DMS 273 treated with DMSO at 0.1 percent for 48 hours (cell line): ENCODE measurements around the gene RAP1GAP2.

Experiments used
- DNase-seq: peaks from one replicate; lab custom pipeline; 2025; lab: John Stamatoyannopoulos, UW

Gene RAP1GAP2

DNA sequence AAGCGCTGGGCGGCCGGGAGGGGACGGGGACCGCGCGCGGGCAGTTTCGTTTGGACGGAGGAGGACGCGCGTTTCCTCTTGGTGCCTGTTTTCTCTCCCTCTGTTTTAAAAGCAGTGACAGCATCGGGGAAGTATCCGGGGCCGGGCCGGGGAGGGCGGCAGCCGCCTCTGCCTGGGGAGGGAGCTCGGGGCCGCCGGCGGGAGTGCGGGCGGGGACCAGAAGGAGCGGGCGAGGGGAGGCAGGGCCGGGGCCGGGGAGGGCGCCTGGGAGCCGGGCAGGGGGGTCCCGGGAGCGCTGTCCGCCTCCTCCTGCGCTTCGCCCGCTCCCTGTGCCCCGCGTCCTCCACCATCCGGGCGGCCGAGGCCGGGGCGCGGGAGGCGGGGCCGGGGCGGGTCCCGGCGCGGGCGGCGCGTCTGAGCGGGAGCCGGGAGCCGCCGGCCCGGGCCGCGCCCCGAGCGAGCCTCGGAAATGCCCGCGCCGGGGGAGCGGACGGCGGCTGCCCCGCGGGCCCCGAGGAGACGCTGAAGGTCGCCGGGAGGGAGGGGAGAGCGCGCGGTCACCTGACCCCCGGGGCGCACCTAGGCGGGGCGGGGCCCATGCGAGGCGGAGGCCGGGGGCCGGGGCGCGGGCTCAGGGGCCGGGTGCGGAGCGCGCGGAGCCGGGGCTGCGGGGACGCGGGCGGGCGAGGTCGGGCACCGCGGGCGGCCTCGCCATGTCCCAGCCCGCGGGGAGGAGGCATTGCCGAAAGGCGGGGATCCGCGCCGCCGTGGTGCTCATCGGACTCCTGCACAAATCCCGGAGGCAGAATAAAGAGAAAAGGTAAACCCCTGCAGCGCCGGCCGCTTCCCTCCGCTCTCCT lies 57.3 kb downstream of the RAP1GAP2 start:
- DNase-seq = no peak

DNA sequence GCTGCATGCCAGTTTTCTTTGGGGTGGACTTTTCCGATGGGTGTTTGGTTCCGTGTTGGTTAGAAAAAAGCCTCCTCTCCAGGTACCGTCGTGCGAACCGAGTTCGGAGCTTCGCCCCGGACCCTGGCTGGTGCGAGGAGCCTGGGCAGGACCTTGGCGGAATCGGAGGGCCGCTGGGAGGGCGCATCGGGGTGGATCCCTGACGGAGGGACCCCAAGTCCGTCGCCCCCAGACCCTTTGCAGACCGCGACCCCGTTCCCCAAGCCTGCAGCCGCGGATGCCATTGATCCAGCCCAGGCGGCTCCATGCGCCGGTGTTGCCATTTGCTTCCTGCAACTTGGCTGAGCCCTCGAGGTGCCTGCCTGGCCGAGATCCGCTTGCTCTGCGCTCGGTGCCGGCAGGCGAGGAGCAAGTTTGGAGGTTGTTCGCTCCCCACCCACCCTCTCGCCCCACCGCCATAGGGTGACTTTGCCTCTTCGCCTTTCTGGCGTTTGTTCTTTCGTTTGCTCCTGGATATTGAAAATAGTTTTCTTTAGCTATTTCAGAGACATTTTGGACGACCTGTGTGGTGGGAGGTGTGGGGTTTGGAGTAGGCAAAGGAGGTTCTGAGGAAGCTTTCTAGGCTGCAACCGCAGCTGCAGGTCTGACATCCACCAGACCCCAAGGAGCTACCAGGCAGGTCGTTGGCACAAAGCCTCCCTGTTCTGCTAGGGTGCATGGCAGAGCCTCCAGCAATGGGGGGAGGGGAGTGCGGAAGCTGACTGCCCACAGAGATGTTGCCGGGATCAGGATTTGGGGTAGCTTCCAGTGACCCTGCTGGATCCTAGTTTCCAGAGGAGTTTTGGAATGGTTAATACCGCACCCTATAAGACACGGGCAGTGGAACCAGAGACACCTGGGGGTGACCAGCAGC lies 58.2 kb downstream of the RAP1GAP2 start:
- DNase-seq = no peak

DNA sequence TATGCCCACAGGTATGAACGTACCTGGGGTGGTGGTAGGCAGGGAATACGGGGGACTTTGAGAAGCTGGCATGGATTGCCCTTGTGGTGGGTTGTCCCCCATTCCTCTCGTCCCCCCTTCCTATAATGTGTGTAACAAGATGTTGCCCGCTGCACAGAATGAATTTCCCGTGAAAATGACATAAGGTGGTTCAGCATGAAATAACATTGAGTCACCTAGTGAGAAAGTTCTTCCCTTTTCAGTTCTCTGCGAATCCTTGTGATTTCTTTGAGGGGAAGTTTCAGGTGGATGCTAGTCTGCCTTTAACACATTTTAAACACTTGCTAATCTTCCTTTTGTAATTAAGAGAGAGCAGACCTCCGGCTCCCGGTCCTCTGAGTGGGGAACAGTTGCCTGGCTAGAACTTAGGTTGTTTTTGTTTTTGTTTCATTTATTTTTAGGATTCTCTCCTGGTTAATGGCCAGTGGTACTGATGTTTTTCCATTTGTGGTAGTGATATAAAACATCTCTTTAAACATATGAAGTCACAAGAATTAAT lies 58.9 kb downstream of the RAP1GAP2 start:
- no peak for DNase-seq

DNA sequence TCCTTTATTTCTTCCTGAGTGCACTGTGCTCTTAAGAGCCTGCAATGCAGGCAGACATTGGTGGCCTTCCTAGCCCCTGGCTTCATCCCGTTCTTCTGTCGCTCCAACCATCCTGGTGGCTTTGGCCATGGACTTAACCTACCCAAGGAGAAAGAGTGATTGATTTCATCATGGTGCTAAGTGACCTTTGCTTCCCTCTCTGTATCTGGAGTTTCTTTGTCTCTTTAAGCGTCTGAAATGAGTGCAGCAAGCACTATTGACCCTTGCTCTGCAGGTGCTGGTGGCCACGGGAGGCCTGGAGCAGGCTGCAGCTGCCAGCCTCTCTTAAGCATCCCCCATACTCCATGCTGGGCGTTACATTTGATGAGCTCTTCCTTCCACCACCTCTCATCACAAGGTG lies 60.5 kb downstream of the RAP1GAP2 start:
- DNase-seq = no peak

DNA sequence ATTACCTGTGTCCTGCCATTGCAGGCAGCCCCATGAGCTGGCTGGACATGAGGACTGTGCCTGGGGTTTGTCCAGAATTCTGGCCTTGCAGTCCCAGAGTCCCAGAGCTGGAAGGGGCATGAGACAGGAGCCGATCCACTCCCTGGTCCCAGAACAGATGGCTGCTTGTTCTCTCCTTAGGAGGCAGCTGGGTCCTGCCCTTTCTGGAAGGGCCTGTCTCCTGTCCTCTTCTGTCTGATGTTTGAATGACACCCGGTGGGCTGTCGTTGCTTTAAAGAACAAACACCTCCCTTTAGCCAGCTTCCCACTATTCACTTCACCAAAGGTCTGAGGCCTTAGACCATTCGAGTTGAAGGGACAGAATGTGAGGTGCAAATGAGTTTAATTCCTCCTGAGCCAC lies 63.8 kb downstream of the RAP1GAP2 start:
- DNase-seq = no peak

DNA sequence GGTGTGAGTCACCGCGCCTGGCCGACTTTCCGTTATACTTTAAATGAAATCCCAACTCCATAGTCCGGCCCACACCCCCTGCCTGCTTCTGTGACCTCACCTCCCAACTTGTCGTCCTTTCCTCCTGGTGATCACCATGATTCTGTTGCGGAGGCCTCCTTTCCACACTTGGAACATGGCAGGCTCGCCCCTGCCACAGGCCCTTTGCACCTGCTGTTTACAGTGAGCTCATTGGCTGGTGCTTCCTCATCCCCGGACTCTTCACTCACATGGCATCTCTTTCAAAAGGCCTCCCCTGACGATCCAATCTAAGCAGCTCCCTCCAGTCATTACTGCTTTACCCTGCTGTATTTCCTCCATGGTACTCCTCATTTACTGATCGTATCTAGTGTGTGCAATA lies 64.6 kb downstream of the RAP1GAP2 start:
- no peak for DNase-seq

DNA sequence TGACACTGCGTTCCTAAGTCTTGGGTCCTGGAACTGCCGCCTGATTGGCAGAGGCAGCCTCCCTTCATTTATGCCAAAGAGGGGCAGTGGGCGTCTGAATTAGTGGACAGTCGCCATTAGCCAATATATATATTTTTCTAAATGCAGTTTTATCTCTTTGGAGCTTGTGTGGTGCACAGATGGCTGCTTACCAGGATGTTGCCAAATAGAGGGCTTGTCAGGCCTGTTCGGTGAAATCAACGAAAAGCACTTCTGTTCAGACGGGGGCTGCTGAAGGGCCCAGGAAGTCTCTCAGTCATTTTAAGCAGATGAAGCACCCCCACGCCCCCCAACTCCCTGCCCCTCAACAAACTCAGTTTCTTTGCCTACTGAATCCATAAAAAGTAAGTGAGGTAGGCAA lies 66.0 kb downstream of the RAP1GAP2 start:
- no peak for DNase-seq

DNA sequence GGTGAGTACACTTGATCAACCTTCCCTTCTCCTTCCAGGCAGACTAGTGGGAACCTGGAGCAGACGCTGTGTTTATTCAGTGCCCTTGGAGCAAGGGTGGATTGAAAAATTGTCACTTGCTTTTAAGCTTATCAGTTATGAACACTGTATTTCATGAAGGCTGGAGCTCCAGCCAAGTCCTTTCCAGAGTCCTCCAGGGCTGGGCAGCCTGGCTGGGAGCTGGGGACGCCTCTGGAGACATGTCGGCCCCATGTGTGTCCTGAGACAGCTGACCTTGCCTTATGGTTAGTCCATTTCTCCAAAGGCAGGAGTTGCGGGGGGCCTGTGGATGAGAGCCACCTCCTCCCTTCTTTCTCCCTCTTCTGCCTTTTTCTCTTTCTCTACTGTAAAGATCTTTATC lies 67.0 kb downstream of the RAP1GAP2 start:
- no peak for DNase-seq

DNA sequence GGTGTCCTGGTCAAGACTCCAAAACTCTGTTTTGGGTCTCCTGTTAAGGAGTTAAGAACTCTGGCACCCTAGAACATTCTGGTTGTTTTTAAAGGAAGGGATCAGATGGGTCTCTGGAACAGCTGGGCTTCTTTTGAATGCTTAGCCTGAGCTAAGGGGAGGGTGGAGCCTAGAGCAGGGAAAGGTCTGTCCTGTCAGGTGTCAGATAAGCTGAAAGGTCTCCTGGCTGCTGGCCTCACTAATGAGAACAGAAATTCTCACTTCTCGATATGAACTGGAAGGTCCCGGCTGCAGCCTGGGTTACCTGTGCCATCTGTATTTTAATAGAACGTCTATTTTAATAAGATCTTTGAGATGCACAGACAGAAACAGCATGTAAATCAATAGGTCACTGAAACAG lies 69.0 kb downstream of the RAP1GAP2 start:
- no peak for DNase-seq

DNA sequence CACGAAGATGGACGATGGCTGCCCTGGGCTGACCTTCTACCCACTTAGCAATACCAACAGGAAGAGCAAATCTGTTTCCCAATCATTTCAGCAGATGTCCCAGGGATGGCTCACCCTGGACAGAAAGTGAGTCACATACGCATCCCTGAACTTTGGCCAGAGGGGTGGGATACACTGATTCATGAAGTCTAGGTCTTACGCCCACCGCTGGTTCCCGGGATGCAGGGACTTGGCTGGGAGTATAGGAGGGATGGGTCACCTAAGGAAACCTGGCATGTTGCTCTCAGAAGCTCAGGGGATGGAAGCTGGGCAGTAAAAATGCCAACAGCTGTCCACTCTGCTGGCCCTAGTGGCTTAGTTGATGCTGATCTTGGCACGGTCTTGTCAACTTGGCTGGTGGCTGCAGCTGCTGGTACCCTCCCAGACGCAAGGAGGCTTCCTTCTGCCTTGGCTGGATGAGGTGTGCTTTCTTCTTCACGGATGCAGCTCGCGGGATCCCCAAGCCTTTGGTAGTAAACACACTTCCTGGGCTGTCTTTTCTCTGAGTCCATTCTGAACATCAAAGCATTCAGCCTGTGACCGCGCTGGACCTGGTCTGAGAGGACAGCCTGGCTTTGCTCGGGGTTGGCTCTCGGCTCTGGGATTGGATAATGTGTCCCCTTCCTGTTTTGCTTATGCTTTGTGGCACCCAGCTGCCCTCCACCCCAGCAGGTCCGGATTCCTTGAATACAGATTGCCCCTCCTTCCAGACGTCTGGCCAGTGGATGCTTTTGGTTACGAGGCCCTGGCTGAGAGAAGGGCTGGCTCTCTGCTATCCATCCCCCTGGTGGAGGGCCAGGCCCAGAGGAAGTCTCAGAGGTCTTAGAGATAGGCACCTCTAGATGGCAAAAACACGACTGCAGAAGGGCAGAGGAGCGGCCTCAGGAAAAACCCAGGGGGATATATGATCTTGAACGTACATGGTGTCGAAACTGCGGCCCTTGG lies 71.5 kb downstream of the RAP1GAP2 start:
- no peak for DNase-seq

- DNase-seq = no peak
Measured at GRCh38 chr17:2869604-2870003, 73.4 kb downstream of the RAP1GAP2 start.

DNA sequence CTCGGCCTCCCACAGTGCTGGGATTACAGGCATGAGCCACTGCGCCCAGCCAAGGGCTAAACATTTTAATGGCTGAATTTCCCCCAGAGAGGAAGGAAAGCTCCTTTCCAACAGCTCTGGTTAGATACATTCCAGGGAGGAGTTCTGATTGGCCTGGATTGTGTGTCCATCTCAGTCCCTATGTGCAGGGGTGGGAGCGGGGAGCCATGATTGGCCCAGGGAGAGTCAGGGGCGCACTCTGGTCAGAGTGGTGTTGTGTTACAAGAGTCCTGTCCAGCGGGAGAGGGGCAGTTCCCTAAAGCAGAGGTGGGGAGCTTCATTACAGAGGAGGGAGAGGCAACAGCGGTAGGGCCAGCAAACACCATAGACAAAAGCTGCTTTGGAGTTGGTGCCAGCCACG lies 75.0 kb downstream of the RAP1GAP2 start:
- no peak for DNase-seq

DNA sequence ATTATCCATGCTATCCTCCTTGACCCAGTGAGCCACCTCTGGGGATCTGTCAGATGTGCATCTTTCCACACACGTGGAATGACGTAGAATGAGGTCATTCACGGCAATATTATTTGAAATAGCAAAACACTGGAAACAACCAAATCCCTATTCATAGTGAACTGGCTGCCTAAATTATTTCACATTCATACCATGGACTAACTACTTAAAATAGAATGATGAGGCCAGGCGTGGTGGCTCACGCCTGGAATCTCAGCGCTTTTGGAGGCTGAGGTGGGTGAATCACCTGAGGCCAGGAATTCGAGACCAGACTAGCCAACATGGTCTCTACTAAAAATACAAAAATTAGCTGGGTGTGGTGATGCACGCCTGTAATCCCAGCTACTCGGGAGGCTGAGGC lies 75.5 kb downstream of the RAP1GAP2 start:
- no peak for DNase-seq

- no peak for DNase-seq
Measured at GRCh38 chr17:2872282-2872681, 76.0 kb downstream of the RAP1GAP2 start.

DNA sequence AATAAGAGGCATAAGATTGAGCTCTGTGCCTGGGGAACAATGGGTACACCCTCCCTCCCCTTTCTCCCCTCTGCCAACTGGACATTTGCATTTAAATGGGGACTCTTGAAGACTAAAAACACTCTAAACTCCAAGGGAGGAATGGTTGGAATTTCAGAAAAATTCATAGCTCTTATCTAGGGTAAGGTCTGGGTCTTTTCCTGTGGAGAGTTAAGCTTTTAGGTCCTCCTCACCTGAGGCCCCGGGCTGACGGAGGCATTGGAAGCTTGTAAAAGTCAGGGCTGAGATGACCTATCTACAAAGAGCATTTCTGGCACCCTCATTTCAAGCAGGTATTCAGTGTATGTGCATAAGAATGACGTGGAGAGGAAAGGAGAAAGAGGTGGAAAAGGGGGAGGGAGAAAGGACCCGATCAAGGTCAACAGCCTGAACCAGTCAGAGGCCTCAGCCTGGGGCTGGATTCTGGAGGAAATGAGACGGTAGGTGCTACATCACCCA lies 78.0 kb downstream of the RAP1GAP2 start:
- DNase-seq = no peak

DNA sequence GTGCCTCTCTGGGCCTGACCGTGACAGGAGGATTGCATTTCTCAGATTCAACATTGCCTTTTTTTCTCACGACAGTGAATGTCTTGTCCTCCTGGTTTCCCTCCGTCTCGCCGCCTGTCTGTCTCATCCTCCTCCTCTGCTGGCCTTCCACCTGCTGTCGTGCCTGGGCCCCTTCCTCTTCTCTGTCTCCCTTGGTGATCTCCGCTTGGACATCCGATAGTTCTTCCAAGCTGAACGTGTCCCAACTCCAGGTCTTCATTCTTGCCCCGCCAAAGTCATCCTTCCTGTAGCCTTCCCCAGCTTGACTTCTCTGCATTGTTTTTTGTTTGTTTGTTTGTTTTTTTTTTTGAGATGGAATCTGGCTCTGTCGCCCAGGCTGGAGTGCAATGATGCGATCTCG lies 79.4 kb downstream of the RAP1GAP2 start:
- no peak for DNase-seq

- no peak for DNase-seq
Measured at GRCh38 chr17:2876467-2876866, 80.2 kb downstream of the RAP1GAP2 start.

GRCh38 chr17:2878751-2879254 lies 82.6 kb downstream of the RAP1GAP2 start:
- DNase-seq = no peak

GRCh38 chr17:2880050-2880449 lies 83.8 kb downstream of the RAP1GAP2 start:
- no peak for DNase-seq

- DNase-seq = no peak
Measured at GRCh38 chr17:2881295-2881694, 85.1 kb downstream of the RAP1GAP2 start.

DNA sequence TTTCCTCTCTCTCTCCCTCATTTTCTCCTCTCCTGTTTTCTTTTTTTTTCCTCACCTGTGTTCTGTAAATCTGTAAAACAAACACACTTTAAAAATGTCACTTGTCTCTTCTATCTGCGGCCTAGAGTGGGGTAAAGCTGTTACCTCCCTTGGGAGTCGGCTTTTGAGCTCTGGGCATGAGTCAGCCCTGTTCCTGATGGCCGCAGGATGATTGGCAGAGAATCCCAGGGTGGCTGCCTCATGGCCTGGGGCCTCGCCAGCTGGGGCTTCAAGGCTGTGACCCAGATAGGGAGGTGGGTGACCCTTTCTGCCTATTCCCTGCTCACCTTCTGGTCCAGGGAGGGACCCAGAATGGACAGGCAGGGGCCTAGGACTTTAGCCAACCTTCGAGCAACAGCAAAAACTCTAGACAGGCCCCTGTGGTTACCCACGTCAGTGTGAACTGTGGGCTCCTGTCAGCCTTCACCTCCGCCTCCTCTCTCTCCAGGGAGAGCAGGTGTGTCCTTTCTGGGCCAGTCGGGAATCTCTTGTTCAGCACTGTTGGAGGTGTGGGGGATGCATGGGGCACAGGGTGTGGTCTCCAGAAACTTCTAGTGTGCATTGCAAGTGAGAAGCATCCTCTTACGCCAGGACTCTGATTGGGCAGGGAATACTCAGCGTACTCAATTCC lies 87.4 kb downstream of the RAP1GAP2 start:
- no peak for DNase-seq
